Measurements from ENCODE around the gene HPCAL1.

HPCAL1 gene

DNA sequence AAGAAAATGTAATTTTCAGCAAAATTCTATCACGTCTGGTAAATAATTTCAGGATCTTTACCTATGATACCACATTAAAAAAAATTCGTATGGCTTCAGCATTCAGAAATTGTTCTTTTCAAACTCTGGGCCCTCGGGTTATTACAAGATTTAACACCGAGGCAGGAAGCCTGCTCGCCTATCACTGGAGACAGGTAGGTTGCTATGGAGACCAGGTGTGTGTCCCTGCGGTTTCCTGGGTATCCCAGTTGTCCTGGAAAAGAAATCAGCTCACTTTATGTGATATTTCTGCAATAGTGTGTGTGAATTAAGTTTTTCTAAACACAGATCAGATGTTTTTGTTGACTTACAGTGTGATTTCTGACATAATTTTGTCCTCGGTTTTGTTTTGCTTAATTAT, 14.2 kb downstream of the HPCAL1 start:
- no peak overlapping the region for H3K4me3 ChIP-seq (ENCODE audit: low read depth, low read length)
- in situ Hi-C loops (cut with HindIII; ENCODE audit: low sequenced_read_pairs): no loop called here
- TF ChIP-seq, protein P1, sequence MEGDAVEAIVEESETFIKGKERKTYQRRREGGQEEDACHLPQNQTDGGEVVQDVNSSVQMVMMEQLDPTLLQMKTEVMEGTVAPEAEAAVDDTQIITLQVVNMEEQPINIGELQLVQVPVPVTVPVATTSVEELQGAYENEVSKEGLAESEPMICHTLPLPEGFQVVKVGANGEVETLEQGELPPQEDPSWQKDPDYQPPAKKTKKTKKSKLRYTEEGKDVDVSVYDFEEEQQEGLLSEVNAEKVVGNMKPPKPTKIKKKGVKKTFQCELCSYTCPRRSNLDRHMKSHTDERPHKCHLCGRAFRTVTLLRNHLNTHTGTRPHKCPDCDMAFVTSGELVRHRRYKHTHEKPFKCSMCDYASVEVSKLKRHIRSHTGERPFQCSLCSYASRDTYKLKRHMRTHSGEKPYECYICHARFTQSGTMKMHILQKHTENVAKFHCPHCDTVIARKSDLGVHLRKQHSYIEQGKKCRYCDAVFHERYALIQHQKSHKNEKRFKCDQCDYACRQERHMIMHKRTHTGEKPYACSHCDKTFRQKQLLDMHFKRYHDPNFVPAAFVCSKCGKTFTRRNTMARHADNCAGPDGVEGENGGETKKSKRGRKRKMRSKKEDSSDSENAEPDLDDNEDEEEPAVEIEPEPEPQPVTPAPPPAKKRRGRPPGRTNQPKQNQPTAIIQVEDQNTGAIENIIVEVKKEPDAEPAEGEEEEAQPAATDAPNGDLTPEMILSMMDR (IDR thresholded peaks at IDR 0.05; ENCODE audit: low read depth, low read length, missing control alignments): no peak
- DNase-seq (ENCODE audit: low read depth): no peak

DNA sequence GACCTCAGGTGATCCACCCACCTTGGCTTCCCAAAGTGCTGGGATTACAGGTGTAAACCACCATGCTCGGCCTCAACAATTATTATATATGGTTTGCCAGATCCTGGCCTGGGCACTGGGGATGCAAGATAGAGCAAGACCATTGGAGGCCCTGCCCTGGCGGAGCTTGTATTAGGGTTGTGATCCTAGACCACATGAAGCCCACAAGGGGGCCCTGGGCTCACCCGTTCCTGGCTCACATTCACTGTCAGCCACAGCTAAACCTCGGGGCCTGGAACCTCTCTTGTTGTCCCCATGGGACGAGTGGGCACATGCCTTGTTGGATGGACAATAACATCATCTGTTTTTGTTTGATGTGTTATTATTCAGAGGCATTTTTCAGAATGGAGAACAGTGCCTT, 14.9 kb downstream of the HPCAL1 start:
- in situ Hi-C loops (cut with HindIII; ENCODE audit: low sequenced_read_pairs): no loop called here

DNA sequence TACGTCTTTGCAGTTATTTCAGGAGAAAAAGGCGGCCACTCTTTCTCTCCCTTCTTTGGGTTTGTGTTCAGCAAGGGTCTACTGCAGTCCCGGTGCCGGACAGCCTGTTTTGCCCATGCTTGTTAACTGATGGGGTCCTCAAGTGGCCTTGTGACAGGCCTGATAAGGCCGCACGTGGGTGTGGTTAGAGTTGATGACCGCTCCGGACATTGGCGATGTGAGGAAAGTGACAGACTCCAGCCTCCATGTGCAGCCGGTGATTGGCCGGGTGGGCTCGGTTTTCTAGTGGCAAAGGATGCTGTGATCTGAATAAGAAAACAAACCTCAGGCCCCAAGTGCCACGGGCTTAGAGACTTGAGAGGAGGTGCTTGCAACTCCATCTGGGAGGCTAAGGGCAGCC, 15.6 kb downstream of the HPCAL1 start:
- no peak for DNase-seq (ENCODE audit: low read depth)
- in situ Hi-C loops (cut with HindIII; ENCODE audit: low sequenced_read_pairs): no loop called here
- H3K4me3 ChIP-seq (ENCODE audit: low read depth, low read length): no peak overlapping the region
- TF ChIP-seq, protein P1 (IDR thresholded peaks at IDR 0.05; ENCODE audit: low read depth, low read length, missing control alignments): no peak

More for the DNA sequence above, 14.9 kb downstream of the HPCAL1 start:
- TF ChIP-seq, protein P1 (IDR thresholded peaks at IDR 0.05; ENCODE audit: low read depth, low read length, missing control alignments): no peak
- H3K4me3 ChIP-seq (ENCODE audit: low read depth, low read length): no peak overlapping the region
- no peak for DNase-seq (ENCODE audit: low read depth)

DNA sequence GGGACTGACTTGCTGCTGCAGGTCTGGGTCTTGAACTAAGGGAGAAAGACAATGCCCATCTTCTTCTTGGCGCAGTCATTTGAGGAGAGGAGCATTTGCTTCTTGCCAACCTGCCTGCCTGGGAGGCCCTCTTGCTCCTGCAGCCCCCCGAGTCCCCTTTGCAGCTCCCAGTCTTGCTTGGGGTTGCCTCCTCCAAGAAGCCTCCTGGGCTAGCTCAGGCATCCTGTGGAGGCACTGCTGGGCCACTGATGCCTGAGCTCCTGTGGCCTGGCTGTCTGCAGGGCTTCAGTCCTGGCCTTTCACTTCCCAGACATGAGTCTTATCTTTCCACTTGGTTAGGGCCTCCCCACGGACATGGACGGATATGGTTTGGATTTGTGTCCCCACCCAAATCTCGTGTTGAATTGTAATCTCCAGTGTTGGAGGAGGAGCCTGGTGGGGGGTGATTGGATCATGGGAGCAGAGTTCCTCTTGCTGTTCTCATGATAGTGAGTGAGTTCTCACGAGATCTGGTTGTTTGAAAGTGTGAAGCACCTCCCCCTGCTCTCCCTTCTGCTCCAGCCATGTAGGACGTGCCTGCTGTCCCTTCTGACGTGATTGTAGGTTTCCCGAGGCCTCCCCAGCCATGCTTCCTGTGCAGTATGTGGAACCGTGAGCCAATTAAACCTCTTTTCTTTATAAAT, 17.3 kb downstream of the HPCAL1 start:
- in situ Hi-C loops (cut with HindIII; ENCODE audit: low sequenced_read_pairs): no loop called here
- no peak overlapping the region for H3K4me3 ChIP-seq (ENCODE audit: low read depth, low read length)
- TF ChIP-seq, protein P1 (IDR thresholded peaks at IDR 0.05; ENCODE audit: low read depth, low read length, missing control alignments): no peak
- DNase-seq (ENCODE audit: low read depth): no peak

DNA sequence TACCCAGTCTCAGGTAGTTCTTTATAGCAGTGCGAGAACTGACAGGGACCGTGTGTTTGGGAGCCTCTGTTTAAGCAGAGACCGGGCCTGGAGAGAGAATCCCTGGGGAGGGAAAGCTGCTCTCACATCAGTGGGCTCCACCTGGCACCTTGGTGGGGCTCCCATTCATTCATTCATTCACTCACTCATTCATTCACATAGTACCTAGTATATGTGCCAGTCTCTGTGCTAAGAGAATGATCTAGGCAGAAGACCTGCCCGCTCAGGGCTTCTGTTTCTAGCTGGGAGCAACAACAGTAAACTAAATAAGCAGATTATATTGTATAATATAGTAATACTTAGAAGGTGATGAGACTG, 17.8 kb downstream of the HPCAL1 start:
- TF ChIP-seq, protein P1 (IDR thresholded peaks at IDR 0.05; ENCODE audit: low read depth, low read length, missing control alignments): no peak
- in situ Hi-C loops (cut with HindIII; ENCODE audit: low sequenced_read_pairs): no loop called here

DNA sequence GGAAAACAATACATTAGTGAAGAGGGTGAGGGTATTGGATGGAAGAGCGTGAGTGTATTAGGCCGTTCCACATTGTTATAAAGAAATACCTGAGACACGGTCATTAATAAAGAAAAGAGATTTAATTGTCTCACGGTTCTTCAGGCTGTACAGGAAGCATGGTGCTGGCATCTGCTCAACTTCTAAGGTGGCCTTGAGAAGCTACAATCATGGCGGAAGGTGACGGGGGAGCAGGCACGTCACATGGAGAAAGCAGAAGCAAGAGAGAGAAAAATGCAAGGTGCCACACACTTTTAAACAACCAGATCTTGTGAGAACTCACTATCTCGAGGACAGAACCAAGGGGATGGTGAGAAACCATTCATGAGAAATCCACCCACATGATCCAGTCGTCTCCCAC, 18.2 kb downstream of the HPCAL1 start:
- no peak overlapping the region for H3K4me3 ChIP-seq (ENCODE audit: low read depth, low read length)

More for the DNA sequence above, 17.8 kb downstream of the HPCAL1 start:
- H3K4me3 ChIP-seq (ENCODE audit: low read depth, low read length): no peak overlapping the region
- no peak for DNase-seq (ENCODE audit: low read depth)

More for the DNA sequence above, 18.2 kb downstream of the HPCAL1 start:
- DNase-seq (ENCODE audit: low read depth): no peak
- in situ Hi-C loops (cut with HindIII; ENCODE audit: low sequenced_read_pairs): no loop called here
- TF ChIP-seq, protein P1 (IDR thresholded peaks at IDR 0.05; ENCODE audit: low read depth, low read length, missing control alignments): no peak

Data from astrocyte of the cerebellum (primary cell).